Measurements from ENCODE around the gene OSBP2.
A peak's percentile ranks its signal among the peaks of the same experiment; 100 is the strongest.

The OSBP2 gene, protein sequence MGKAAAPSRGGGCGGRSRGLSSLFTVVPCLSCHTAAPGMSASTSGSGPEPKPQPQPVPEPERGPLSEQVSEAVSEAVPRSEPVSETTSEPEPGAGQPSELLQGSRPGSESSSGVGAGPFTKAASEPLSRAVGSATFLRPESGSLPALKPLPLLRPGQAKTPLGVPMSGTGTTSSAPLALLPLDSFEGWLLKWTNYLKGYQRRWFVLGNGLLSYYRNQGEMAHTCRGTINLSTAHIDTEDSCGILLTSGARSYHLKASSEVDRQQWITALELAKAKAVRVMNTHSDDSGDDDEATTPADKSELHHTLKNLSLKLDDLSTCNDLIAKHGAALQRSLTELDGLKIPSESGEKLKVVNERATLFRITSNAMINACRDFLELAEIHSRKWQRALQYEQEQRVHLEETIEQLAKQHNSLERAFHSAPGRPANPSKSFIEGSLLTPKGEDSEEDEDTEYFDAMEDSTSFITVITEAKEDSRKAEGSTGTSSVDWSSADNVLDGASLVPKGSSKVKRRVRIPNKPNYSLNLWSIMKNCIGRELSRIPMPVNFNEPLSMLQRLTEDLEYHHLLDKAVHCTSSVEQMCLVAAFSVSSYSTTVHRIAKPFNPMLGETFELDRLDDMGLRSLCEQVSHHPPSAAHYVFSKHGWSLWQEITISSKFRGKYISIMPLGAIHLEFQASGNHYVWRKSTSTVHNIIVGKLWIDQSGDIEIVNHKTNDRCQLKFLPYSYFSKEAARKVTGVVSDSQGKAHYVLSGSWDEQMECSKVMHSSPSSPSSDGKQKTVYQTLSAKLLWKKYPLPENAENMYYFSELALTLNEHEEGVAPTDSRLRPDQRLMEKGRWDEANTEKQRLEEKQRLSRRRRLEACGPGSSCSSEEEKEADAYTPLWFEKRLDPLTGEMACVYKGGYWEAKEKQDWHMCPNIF

DNA sequence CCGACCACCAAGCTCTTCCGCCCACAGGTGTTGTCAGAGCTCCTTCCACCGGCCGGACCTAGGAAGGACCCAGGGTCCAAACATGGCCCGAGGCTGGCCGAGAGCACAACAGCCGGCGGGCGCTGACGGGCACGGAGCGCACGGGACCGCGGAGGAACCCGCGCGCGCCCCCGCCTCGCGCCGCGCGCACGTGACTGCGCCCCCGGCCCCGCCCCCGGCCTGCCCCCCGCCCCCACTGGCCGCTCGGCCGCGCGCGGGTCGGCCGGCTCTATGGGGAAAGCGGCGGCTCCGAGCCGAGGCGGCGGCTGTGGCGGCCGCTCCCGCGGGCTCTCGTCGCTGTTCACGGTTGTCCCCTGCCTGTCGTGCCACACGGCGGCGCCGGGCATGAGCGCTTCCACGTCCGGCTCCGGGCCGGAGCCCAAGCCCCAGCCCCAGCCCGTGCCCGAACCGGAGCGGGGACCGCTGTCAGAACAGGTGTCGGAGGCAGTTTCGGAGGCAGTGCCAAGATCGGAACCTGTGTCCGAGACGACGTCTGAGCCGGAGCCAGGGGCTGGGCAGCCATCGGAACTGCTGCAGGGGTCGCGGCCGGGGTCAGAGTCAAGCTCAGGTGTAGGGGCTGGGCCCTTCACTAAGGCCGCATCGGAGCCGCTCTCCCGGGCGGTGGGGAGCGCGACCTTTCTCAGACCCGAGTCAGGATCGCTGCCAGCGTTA is at the start of gene OSBP2:
Gene OSBP2, plus strand, starts transcription at position 235 of the 711 bp plus-strand sequence. Its CDS starts 36 bp downstream, at position 271.
- no peak for FAIRE-seq
- peak; percentile 79 for DNase-seq (ENCODE audit: low spot score)

DNA sequence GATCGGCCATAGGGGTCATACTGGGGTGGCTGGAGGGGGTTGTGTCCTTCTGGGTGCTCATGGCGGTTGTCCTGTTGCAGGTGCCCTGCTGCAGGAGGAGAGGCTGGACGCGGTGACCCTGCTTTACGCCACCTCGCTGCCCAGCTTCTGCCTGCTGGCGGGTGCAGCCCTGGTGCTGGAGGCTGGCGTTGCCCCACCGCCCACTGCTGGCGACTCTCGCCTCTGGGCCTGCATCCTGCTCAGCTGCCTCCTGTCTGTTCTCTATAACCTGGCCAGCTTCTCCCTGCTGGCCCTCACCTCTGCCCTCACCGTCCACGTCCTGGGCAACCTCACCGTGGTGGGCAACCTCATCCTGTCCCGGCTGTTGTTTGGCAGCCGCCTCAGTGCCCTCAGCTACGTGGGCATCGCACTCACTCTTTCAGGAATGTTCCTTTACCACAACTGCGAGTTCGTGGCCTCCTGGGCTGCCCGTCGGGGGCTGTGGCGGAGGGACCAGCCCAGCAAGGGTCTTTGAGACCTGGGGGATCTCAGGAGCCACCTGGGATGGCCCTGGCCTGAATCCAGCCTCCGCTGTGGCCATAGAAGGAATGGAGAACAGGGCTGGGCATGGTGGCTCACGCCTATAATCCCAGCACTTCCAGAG is 48.0 kb upstream of the OSBP2 start:
- DNase-seq (ENCODE audit: low spot score) = no peak
- peak; percentile 55 for FAIRE-seq

DNA sequence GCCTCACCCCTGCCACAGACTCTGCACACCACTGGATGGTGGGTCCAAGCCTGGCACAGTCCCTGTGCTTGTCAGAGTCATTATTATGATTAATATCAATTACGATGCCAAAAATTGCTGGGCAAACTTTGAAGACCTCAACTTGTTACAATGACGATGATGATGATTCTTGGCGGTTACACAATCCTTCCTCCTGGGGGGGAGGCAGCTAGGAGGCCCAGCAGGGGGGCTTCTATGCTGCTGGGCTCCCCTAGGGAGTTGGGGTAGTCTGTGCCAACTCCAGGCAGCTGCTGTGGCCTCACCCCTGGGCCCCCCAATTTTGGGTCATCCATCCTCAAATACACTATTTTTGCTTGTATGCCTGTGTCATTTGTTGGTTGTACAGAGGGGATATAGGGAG is 47.1 kb upstream of the OSBP2 start:
- no peak for FAIRE-seq
- DNase-seq (ENCODE audit: low spot score) = no peak

DNA sequence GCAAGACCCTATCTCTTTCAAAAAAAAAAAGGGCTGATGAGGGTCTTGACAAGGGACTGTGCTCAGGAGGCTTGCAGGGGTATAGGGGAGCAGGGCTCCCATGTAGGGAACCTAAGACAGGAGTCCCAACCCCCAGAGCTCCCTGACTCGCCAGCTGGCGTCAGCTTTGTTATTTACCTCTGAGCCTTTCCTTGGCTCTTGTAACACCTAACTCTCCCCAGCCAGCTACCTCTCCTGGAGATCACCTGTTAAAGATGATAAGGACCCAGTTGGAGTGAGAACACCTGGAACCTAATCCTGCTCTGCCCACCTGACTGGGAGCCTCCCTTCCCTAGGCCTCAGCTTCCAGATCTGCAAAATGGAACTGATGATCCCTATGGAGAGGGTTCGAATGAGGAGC is 45.8 kb upstream of the OSBP2 start:
- DNase-seq (ENCODE audit: low spot score) (no peak), FAIRE-seq (no peak)

DNA sequence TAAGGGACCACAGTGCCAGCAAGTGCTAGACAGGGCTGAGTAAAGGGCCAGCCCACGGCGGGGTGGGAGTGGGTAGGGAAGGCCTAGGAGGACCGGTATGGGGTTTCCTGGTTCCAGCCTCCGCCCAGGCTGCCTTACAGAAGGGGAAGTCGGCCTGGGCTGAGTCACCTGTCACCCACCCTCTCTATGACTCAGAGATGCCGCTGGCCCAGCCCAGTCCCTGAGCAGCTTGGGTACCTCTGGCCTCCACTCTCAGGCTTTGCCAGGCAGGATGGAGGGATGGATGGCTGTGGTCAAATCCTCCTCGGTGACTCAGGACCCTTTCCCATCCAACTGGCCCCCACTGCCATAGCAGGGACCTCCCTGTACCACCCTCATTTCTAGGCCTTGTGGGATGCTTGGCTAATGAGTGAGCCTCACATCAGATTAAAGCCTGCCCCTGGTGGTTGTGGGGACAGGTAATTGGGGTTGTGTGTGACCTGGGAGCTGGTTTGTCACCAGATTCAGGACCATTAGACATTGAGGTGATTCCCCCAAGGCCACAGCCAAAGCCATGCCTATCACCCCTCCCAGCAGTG is 45.2 kb upstream of the OSBP2 start:
- FAIRE-seq = peak; percentile 94

DNA sequence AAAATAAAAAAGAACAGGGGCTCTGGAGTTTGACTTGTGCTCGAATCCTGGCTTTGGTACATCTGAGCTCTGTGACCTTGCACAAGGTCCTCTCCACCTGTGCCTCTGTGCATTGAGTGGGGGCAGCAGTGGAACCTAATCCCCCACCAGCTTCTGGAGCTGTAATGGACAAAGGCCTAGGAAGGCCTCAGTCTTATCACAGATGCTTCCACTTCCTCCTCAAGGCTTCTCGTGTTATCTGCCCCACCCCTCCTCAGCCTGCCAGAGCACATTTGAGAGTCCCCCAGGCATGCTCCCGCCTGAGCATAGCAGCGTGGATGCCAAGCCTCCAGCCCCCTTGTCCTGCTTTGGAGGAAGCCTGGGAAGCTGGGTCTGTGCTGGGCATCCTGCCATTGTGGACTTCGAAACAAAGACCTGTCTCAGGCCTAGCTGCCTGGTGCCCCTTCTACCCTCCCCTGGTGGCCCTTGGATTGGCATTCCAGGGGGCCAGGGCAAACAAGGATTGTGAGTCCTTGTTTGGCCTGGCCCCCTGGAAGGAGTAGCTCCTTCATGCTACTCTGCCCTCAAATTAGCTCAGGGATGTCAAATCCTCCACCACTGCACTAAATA is 44.1 kb upstream of the OSBP2 start:
- no peak for FAIRE-seq

More for the DNA sequence above, 45.2 kb upstream of the OSBP2 start:
- peak; percentile 97 for DNase-seq (ENCODE audit: low spot score)

DNA sequence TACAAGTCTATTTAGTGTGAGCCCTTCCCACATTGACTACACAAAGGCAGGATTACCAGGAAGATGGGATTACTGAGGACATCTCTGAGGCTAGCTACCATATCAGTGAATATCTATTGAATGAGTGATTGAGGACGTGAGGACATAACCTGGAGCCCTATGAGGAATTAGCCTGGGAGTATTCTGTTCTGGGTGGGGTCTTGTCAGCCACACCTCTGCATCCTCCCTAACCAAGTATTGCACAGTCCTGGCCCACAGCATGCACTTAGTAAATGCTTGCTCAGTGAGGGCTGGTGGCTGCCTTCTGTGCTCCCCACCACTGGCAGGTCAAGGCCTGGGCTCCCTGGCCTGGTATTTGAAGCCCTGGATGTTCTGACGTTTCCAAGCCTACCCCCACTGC is 41.8 kb upstream of the OSBP2 start:
- FAIRE-seq (no peak), DNase-seq (ENCODE audit: low spot score) (no peak)

More for the DNA sequence above, 44.1 kb upstream of the OSBP2 start:
- no peak for DNase-seq (ENCODE audit: low spot score)

DNA sequence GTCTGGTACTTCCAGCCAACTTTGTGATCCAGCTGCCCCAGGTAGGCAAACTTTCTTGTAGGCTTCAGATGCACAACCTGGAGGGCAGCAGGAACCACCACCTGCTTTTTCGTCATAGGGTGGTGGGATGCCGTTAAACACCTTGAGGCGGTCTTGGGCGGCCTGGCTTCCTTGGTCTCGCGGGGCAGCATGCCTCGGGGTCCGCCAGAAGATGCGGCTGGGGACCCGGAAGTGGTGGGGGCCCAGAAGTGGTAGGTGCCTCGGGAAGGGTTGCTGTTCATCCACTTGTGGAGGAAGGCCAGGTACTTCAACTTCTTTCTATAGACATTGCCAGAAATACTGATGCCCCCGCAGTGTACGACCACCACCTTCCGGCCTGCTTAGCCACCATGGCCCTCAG is 40.3 kb upstream of the OSBP2 start:
- FAIRE-seq = no peak
- DNase-seq (ENCODE audit: low spot score) = no peak

DNA sequence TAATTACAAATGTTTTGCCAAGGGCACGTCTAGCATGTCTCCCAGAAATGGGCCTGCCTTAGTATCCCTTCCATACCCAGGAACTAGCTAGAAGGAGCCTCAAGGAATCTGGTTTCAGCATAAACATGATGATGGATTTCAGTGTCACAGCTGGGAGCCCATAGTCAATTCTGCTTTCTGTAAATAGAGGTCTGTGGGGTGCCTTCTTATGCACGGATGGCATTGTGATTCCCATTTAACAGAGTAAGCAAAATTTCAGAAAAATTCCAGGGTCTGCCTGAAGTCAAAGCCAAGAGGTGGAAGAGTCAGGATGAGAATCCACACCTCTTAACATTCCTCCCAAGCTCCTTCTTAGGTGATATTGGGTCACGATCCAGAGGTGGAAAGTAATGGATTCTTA is 39.1 kb upstream of the OSBP2 start:
- FAIRE-seq (no peak), DNase-seq (ENCODE audit: low spot score) (no peak)

DNA sequence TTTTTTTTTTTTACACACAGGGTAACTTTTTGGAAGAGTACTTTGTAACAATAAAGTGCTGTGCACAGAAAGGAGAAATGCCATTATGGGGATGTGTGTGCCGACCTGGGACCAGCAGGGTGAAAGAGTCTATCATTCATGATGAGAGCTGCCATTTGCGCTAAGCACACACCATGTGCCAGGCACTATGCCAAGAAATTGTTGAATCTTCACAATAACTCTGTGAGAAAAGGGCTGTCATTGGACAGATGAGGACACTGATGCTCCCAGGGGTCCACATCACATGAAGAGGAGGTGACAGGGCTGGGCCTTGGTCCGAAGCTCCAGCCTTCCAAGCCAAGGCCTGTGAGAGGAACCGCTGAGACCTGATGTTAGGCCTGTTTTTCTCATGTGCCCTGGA is 32.6 kb upstream of the OSBP2 start:
- no peak for FAIRE-seq

DNA sequence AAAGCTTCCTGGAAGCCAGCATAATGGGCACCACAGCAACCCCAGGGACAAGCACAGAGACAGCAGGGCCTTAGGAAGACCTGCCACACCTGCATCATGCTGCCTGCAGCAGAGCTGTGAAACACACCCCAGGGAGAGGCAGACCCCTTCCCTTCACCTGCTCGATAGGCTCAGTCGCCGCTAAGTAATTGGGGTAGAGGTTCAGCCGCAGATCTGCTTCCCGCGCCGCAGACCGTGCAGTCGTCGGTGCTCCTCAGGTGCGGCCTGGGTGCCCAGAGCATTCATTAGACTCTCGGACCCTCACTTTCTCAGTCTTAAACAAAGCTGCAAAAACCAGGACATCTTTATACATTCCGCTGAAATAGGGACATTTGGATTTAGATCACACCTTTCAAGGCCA is 29.9 kb upstream of the OSBP2 start:
- no peak for DNase-seq (ENCODE audit: low spot score)
- FAIRE-seq = no peak

More for the DNA sequence above, 32.6 kb upstream of the OSBP2 start:
- DNase-seq (ENCODE audit: low spot score) = no peak

DNA sequence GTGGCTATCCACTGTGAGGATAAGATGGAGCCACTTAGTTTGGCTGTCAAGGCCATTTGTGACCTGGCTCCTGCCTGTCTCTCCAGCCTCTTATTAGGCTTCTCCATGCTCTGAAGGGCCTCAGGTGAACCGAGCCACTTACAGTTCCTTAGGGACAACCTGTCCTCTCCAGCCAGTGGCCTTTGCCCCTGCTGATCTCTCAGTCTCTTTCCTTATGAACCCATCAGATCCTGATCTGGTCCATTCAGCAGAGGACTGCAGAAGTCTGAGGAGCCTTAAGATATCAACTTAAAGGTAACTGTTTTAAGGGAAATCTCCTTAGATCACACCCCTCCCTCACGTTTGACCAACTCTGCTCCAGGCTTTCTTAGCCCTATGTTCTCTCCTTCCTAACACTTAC is 29.4 kb upstream of the OSBP2 start:
- no peak for FAIRE-seq
- DNase-seq (ENCODE audit: low spot score) = no peak

DNA sequence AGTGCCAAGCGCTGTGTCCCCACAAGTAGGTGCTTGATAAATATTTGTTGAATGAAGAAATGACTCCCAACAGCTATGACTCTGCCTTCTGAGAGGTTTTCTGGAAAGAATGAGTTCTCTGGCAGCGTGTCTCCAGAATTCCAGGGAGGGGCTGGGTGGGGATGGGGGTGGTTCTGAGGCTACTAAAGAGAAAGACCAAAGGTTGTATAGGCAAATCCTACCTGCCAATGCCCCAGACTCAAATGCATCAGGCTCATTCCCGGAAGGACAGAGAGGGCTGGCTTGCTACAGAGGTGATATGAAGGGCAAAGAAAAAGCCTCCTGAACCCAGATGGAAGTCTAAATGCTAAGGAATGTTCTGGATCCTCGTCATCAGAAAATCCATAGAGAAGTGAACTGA is 28.9 kb upstream of the OSBP2 start:
- FAIRE-seq (no peak), DNase-seq (ENCODE audit: low spot score) (no peak)

DNA sequence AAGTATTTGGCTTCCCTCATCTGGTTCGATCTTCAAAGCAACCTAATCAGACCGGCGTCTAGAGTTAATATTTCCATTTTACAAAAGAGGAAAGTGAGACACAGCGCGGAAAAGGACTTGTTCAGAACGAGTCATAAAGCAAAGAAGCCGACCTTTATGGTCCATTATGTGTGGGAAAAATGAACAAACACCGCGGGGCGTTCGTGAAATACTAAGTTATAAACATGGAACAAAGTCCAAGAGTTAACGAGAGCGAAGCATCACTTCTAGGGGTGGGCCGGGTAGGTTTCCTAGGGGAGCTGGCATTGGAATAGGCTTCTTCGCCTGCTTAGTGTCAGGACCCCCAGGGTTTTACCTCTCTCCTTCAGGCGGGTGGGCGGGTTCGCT is 27.6 kb upstream of the OSBP2 start:
- FAIRE-seq (no peak), DNase-seq (ENCODE audit: low spot score) (no peak)

DNA sequence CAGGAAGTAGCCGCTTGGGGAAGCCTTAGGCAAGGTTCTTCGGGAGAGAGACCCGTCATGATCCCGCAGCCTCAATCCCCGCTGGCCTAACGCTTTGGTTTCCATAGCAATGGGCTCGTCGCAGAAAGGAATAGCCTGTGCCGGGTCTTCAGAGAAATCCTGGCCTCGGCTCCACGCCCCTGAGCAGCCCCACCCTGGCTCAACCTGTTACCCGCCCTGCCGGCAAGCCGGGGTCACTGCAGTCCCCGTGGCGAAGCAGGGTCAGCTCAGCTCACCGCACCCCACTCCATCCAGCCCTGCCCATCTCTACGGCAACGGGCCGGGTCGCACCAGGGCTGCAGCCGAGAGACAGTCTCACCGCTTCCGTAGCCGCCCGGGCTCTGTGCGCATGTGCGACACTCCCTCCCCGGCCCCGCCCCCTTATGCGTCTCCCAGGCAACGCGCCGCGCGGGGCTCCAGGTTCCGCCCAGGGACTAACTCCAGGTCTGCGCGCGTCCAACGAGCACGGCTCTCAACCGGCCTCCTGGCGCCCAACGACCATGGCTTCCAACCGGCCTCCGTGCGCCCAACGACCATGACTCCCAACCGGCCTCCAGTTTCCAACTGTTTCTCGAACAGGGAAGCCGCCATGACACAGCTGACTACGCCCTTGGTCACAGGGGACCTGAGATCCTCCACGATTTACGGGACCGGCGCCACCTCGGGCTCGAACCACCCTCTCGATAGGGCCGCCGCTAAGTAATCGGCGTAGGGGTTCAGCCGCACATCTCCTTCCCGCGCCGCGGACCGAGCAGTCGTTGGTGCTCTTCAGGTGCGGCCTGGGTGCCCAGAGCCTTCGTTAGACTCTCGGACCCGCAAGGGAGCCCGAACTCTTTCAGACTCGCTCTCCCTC is 26.9 kb upstream of the OSBP2 start, which contains the start of gene DUSP18:
Gene DUSP18, minus strand, starts transcription at position 382 of the 892 bp plus-strand sequence. CDS start 3,872 bp downstream, outside the sequence.
- DNase-seq (ENCODE audit: low spot score) (peak; percentile 99), FAIRE-seq (peak; percentile 98)

DNA sequence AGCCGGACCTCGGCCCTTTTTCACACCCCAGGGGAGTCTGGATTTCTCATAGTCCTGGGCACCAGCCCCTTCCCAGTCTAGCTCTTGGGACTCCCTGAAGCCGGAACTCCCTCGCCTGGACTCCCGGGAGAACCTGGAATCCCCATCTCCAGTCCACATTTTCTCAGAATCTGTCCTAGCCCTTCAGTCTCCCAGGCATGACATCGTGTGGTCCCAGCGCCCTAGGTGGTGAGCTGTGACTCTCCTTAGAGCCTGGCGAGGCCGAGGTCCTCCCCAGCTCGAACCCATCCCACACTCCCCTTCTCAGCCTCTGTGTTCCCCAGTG is 26.3 kb upstream of the OSBP2 start:
- FAIRE-seq (no peak), DNase-seq (ENCODE audit: low spot score) (no peak)

DNA sequence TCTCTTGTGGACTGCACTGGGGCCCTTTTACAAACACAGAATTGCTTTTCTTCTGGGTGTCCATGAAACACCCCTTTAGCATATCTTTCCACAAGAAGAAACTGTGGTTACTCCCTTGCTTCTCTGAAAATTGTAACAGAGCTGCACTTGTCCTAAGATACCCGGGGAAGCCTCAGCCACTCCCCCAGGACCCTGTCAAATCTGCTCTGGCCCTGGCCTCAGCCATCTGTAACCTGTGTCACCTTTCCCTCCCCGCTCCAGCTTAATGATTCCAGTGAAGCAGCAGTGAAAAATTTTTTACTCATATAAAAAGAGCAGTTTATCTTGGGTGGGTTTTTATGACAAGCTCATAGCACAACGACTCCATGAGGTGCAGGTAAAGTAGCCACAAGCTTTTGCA is 23.6 kb upstream of the OSBP2 start:
- FAIRE-seq = no peak
- DNase-seq (ENCODE audit: low spot score) = no peak

DNA sequence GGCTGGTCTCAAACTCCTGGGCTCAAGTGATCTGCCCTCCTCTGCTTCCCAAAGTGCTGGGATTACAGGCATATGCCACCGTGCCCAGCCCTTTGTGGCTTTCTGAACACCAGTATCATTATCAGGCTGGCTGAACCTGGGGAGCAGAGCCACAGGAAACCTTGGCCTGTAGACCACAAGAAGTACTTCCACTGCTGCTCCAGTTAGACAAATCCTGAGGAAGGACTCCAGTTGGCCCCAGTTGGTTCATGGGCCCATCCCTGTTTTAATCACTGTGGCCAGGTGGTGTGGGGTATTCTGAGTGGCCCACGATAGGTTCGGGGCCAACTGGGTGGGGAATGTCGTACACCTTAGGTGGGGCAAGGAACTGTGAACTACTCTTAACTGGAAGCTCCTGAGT is 21.5 kb upstream of the OSBP2 start:
- DNase-seq (ENCODE audit: low spot score) (no peak), FAIRE-seq (no peak)

DNA sequence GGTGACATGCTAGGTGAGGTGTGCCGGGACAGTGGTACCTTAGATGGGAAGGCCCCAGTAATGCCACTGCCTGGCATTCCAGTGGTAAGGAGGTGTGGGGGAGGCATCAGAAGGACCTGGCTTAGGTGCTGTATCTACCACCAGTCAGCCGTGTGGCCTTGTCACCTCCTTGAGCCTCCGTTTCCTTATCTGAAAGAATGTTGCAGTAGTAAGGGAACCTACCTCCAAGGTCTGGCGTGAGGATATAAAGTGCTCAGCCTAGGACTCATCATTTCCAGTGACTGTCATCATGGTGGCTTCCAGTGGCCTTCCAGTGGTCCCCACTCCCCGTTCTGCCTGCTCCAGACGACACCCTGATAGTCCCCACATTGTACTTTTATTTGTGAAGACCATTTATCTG is 20.2 kb upstream of the OSBP2 start:
- peak; percentile 74 for FAIRE-seq
- no peak for DNase-seq (ENCODE audit: low spot score)
